Nephron progenitor cell (in vitro differentiated cells): ENCODE results near the gene CTF1.
A peak's percentile ranks its signal among the peaks of the same experiment; 100 is the strongest.

Experiments used
- DNase-seq: peaks from one replicate; pipeline ENCODE4 v3.0.0; 2021
- H3K27ac Mint-ChIP-seq: 2 replicates; pipeline ENCODE4 v1.8.0; 2021; ENCODE audit warnings: mild to moderate bottlenecking, moderate library complexity, mixed read lengths
- H3K27me3 Mint-ChIP-seq: 2 replicates; pipeline ENCODE4 v1.8.0; 2021; ENCODE audit warnings: mild to moderate bottlenecking, low read depth, mixed read lengths; ENCODE audit not compliant: poor library complexity
- H3K36me3 Mint-ChIP-seq: 2 replicates; pipeline ENCODE4 v1.8.0; 2021; ENCODE audit warnings: low read depth, mixed read lengths
- H3K4me1 Mint-ChIP-seq: 2 replicates; pipeline ENCODE4 v1.8.0; 2021; ENCODE audit warnings: mixed read lengths
- H3K4me3 Mint-ChIP-seq: 2 replicates; pipeline ENCODE4 v1.8.0; 2021; ENCODE audit warnings: mild to moderate bottlenecking, moderate library complexity, mixed read lengths
- H3K9me3 Mint-ChIP-seq: 2 replicates; pipeline ENCODE4 v1.8.0; 2021; ENCODE audit warnings: mild to moderate bottlenecking, moderate library complexity, mixed read lengths
- CTCF ChIP-seq: fragments of 200-600 bp; sonication (generic); IDR thresholded peaks from 2 replicates; pipeline ENCODE4 v1.5.0; 2021; ENCODE audit warnings: antibody characterized with exemption

Gene CTF1

GRCh38 chr16:30892670-30893416 is 3.6 kb upstream of the CTF1 start:
- Mint-ChIP-seq H3K4me1 (peaks cover 55% of the 10 kb centered on the region), H3K27ac (peak overlapping the region; percentile 65), H3K27me3 (peaks cover 6% of the 10 kb centered on the region), H3K9me3 (no peaks in the 10 kb centered on the region), H3K4me3 (peak overlapping the region; percentile 89), H3K36me3 (peaks cover 19% of the 10 kb centered on the region)
- no peak for TF ChIP-seq CTCF
- no peak for DNase-seq

DNA sequence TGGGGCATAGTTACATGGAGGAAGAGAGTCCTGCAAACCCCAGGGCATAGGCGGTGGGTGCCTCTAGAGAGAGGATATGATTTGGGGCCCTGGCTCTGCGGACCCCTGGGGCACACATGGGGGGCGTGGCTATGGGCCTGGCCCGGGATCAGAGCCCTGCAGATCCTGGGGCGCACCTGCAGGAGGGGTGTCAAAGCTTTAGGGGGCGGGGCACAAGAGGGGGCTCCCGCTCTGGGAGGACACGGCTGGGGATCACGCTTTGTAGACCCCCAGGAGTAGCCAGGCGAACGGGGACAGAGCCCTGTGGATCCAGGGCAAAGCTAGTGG is 3.0 kb upstream of the CTF1 start:
- Mint-ChIP-seq H3K27ac (no peak overlapping the region), H3K27me3 (peaks cover 6% of the 10 kb centered on the region), H3K4me3 (peak overlapping the region; percentile 89)

DNA sequence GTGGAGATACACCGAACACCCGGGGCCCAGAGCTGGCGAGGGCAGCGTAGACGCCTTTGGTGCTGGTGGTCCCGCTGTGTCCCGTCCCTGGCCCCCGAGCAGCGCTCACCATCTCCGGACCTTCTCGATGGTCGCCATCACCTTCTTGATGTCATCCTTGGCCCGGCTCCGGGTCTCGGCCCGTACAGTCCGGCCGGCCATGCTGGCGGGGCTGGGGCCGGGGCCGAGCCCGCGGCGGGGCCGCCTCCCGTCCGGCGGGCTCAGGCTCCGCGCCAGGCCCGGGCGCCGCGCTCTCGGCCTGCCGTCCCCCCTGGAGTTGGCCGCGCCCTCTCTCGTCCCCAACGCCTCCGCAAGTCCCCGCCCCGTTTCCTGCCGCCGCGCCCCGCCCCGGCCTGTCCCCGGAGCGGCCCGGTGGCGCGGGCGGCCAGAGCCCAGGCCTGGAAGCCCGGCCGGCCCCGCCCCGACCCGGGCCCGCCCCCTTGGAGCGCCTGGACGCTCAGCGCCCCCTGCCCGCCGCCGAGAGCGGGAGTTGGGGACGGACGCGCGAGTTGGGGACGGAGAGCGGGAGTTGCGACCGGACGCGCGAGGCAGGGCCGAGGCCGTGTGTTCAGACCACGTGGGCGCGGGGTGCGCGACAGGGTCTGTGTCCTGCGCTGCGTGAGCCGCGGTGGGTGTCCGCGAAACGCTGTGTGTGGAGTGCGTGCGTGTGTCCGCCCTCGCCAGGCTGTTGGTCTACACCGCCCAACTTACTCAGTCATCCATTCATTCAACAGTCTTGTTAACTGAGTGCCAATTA is 2.5 kb upstream of the CTF1 start, which contains the start of gene BCL7C:
Gene BCL7C (minus strand): TSS at position 334 of the 796 bp plus-strand sequence. CDS start 133 bp downstream, at position 201.
- peaks cover 58% of the 10 kb centered on the region for H3K4me1 Mint-ChIP-seq
- peak; percentile 8 for TF ChIP-seq CTCF
- H3K27me3 Mint-ChIP-seq = peaks cover 3% of the 10 kb centered on the region
- H3K27ac Mint-ChIP-seq = peak within 1 kb of the TSS; percentile 65
- no peaks in the 10 kb centered on the region for H3K9me3 Mint-ChIP-seq
- DNase-seq = peak; percentile 96
- peak within 1 kb of the TSS; percentile 89 for H3K4me3 Mint-ChIP-seq
- peaks cover 14% of the 10 kb centered on the region for H3K36me3 Mint-ChIP-seq

More for the DNA sequence above, 3.0 kb upstream of the CTF1 start:
- TF ChIP-seq CTCF = no peak
- Mint-ChIP-seq H3K4me1 (peaks cover 55% of the 10 kb centered on the region), H3K9me3 (no peaks in the 10 kb centered on the region), H3K36me3 (peaks cover 19% of the 10 kb centered on the region)
- DNase-seq = peak; percentile 35

DNA sequence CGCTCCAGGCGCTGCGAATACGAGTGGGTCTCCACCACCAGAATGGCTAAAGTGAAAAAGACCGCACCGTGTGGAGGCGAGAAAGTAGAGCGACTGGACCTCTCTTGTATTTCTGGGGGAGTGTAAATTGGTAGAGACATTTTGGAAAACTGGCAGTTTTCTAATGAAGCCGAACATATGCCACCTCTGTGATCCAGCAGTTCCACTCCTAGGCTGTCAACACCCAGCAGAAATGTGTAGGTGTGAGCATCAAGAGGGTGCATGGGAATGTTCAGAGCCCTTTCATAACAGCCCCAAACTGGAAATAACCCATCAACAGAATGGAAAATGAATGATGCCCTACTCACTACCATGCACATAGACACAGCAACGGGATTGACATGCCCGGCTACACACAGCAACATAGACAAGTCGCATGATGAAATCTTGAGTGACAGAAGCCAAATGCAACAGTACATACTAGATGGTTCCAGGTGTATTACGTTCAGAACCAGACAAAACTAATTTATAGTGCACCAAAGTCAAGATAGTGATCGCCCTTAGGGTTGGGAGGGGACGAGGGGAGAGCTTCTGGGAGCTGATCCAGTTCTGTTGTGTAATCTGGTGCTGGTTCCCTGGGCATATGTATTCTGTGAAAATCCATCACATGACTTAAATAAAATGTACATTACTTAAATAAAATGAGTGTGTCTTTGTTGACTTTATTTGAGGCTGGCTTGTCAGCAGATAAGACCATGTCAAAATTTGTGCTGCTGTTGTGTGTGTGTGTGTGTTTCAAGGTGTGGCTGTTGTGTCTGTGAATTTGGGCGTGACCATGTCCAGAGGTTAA is 1.7 kb upstream of the CTF1 start:
- peak overlapping the region; percentile 67 for H3K27ac Mint-ChIP-seq
- TF ChIP-seq CTCF = no peak

GRCh38 chr16:30895627-30896260 is 670 bp upstream of the CTF1 start:
- Mint-ChIP-seq H3K27ac (peak overlapping the region; percentile 99), H3K4me3 (peak overlapping the region; percentile 84)

More for the DNA sequence above, 1.7 kb upstream of the CTF1 start:
- H3K36me3 Mint-ChIP-seq = peaks cover 10% of the 10 kb centered on the region
- peaks cover 58% of the 10 kb centered on the region for H3K4me1 Mint-ChIP-seq
- H3K9me3 Mint-ChIP-seq = no peaks in the 10 kb centered on the region
- DNase-seq = no peak
- peaks cover 2% of the 10 kb centered on the region for H3K27me3 Mint-ChIP-seq
- peak overlapping the region; percentile 89 for H3K4me3 Mint-ChIP-seq

More at GRCh38 chr16:30895627-30896260, 670 bp upstream of the CTF1 start:
- H3K36me3 Mint-ChIP-seq = peaks cover 6% of the 10 kb centered on the region
- H3K27me3 Mint-ChIP-seq = peaks cover 2% of the 10 kb centered on the region
- peaks cover 55% of the 10 kb centered on the region for H3K4me1 Mint-ChIP-seq
- TF ChIP-seq CTCF = no peak
- H3K9me3 Mint-ChIP-seq = no peaks in the 10 kb centered on the region
- DNase-seq = no peak
